ENCODE results near the gene UGT1A7.

DNA sequence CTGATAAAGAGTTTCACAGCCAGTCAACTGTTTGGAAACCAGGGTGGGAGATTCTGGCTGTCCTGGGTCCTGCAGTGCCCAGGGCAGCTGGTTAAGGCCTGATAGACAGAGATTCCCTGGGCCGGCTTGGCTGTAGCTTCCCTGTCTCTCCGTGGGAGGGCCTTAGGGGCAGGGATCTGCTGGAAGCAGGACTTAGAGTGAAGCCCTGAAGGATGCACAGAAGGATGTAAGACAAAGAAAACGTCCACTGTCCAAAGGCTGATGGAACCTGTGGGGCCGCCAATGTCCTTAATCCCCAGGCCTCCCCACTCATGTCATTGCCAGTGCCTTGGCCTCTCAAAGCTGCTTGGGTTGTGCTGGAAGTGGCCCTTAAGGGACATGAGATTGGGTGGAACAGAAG, 129.4 kb downstream of the UGT1A7 start:
- TF ChIP-seq, protein P1, sequence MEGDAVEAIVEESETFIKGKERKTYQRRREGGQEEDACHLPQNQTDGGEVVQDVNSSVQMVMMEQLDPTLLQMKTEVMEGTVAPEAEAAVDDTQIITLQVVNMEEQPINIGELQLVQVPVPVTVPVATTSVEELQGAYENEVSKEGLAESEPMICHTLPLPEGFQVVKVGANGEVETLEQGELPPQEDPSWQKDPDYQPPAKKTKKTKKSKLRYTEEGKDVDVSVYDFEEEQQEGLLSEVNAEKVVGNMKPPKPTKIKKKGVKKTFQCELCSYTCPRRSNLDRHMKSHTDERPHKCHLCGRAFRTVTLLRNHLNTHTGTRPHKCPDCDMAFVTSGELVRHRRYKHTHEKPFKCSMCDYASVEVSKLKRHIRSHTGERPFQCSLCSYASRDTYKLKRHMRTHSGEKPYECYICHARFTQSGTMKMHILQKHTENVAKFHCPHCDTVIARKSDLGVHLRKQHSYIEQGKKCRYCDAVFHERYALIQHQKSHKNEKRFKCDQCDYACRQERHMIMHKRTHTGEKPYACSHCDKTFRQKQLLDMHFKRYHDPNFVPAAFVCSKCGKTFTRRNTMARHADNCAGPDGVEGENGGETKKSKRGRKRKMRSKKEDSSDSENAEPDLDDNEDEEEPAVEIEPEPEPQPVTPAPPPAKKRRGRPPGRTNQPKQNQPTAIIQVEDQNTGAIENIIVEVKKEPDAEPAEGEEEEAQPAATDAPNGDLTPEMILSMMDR (IDR thresholded peaks at IDR 0.05): no peak
- no peak for TF ChIP-seq POLR2A (IDR thresholded peaks at IDR 0.05)

Data from body of pancreas (tissue), 4 donors.